Measurements from ENCODE around the gene HEXIM2. TPM values are rescaled to one million over a fixed set of nuclear protein-coding genes. Genes with fewer than 3 reads are reported as not detected.

HEXIM2 gene, protein sequence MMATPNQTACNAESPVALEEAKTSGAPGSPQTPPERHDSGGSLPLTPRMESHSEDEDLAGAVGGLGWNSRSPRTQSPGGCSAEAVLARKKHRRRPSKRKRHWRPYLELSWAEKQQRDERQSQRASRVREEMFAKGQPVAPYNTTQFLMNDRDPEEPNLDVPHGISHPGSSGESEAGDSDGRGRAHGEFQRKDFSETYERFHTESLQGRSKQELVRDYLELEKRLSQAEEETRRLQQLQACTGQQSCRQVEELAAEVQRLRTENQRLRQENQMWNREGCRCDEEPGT
- total RNA-seq, result 10 to 100 TPM in 1 of 4 donors, 1 to 10 TPM in 3; 3.8 to 11.1 (median 8.6) TPM

- H3K4me1 ChIP-seq, result peaks cover 0 to 49% (median 34%) of the 10 kb centered on the region in 3 donors
- 0 to 1% methylated on average over 13 to 29 of the region's 53 CpGs for WGBS, 2 donors (ENCODE audit: low coverage in 1 of 2)
- peak; percentile 98 for ATAC-seq
Measured at GRCh38 chr17:45161288-45162024, at the start of gene HEXIM2. Gene HEXIM2, plus strand, starts transcription at chr17:45161875. Its CDS starts 919 bp downstream, at chr17:45162794.

DNA sequence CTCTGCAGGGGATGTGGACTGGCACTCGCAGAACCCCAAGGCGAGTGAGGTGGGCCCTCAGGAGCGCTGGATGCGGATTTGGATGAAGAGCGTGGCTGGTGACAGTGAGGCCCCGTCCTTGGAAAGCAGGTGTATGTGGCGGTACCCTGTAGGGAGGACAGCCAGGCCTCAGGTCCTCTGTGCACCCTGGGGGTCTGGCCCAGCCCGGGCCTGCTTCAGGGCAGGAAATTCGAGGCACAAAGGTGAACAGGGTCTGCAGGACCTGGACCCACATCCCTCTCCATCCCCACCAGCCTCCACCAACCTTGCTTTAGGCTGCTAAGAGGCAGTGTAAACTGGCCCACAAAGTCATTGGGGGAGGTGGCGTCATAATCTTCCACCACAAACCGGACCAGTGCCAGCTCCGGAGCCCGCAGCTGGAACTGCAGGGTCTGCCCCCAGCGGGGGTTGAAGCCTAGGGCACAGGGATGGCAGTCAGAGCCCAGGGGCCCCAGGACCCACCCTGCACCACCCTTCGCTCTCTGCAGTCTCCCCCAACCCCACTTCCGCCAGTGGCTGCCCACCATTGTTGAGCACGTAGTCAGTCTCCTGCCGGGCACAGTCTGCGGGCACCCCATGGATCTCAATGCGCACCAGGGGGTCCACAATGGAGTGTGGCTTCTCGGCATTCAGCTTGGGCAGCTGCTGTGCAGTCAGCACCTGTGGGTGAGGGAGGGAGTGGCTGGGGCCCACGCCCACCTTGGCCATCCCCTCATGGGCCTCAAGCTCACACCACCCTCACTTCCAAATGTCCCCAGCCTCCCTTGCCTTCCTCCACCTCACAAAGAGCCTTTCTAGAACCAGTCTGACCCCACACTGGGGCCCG, 48.9 kb upstream of the HEXIM2 start:
- no CpG with 5 or more reads among the region's 23 CpGs for WGBS, 2 donors (ENCODE audit: low coverage in 1 of 2)
- TF ChIP-seq POLR2A (IDR thresholded peaks at IDR 0.05) (no peak), POLR2AphosphoS5 (IDR thresholded peaks at IDR 0.05) (no peak), EP300 (IDR thresholded peaks at IDR 0.05) (no peak)
- TF ChIP-seq, protein P1, sequence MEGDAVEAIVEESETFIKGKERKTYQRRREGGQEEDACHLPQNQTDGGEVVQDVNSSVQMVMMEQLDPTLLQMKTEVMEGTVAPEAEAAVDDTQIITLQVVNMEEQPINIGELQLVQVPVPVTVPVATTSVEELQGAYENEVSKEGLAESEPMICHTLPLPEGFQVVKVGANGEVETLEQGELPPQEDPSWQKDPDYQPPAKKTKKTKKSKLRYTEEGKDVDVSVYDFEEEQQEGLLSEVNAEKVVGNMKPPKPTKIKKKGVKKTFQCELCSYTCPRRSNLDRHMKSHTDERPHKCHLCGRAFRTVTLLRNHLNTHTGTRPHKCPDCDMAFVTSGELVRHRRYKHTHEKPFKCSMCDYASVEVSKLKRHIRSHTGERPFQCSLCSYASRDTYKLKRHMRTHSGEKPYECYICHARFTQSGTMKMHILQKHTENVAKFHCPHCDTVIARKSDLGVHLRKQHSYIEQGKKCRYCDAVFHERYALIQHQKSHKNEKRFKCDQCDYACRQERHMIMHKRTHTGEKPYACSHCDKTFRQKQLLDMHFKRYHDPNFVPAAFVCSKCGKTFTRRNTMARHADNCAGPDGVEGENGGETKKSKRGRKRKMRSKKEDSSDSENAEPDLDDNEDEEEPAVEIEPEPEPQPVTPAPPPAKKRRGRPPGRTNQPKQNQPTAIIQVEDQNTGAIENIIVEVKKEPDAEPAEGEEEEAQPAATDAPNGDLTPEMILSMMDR (IDR thresholded peaks at IDR 0.05), result no peak
- no peak for ATAC-seq
- peak overlapping the region in 3 of 4 donors; percentile 81 to 85 (median 85) for H3K27ac ChIP-seq
- peaks cover 0 to 49% (median 18%) of the 10 kb centered on the region in 3 donors for H3K4me1 ChIP-seq
- no peaks in the 10 kb centered on the region for H3K27me3 ChIP-seq
- H3K9me3 ChIP-seq, result no peaks in the 10 kb centered on the region
- peaks cover 0 to 76% of the 10 kb centered on the region in 2 donors for H3K36me3 ChIP-seq
- H3K4me3 ChIP-seq, result no peak overlapping the region

More at GRCh38 chr17:45161288-45162024, at the start of gene HEXIM2:
- Histone ChIP-seq H3K27ac (peak within 1 kb of the TSS; percentile 95 to 100 (median 100)), H3K27me3 (no peaks in the 10 kb centered on the region), H3K36me3 (no peaks in the 10 kb centered on the region), H3K4me3 (peak within 1 kb of the TSS; percentile 82 to 95), H3K9me3 (no peaks in the 10 kb centered on the region)
- TF ChIP-seq EP300 (IDR thresholded peaks at IDR 0.05), result no peak
- peak; percentile 98 for TF ChIP-seq POLR2AphosphoS5 (IDR thresholded peaks at IDR 0.05)
- TF ChIP-seq POLR2A (IDR thresholded peaks at IDR 0.05), result peak; percentile 91 to 95
- TF ChIP-seq, protein P1 (IDR thresholded peaks at IDR 0.05), result no peak

DNA sequence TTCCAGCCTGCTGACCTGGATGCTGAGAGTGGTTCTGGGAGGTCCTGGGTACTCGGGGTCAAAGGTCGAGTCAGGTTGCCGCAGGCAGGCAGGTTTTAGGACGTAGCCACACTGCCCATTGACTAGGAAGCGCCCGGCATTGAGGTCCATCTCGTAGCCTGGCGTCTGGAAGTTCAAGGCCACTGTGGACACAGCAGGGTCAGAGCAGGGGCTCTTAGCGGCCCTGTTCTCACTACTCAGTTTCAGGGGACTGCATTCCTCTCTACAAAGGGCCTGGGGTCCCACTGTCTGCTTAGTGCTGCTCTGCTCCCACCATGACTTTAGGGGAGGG, 48.3 kb upstream of the HEXIM2 start:
- Histone ChIP-seq H3K36me3 (peaks cover 0 to 76% of the 10 kb centered on the region in 2 donors), H3K9me3 (no peaks in the 10 kb centered on the region), H3K27ac (peak overlapping the region in 3 of 4 donors; percentile 35 to 85 (median 81)), H3K4me1 (peaks cover 0 to 43% (median 18%) of the 10 kb centered on the region in 3 donors), H3K4me3 (no peak overlapping the region), H3K27me3 (no peaks in the 10 kb centered on the region)
- WGBS, 2 donors (ENCODE audit: low coverage in 1 of 2), result 82% methylated on average over 8 of the region's 9 CpGs; no CpG with 5 or more reads in 1 of the 2 donors
- no peak for TF ChIP-seq POLR2A (IDR thresholded peaks at IDR 0.05)
- no peak for TF ChIP-seq EP300 (IDR thresholded peaks at IDR 0.05)
- TF ChIP-seq, protein P1 (IDR thresholded peaks at IDR 0.05), result no peak
- TF ChIP-seq POLR2AphosphoS5 (IDR thresholded peaks at IDR 0.05), result no peak
- no peak for ATAC-seq

GRCh38 chr17:45114117-45114932, 47.4 kb upstream of the HEXIM2 start:
- Histone ChIP-seq H3K27me3 (no peaks in the 10 kb centered on the region), H3K4me3 (no peak overlapping the region), H3K36me3 (peaks cover 0 to 76% of the 10 kb centered on the region in 2 donors), H3K4me1 (peaks cover 0 to 33% (median 18%) of the 10 kb centered on the region in 3 donors), H3K27ac (peak overlapping the region in 3 of 4 donors; percentile 35 to 85 (median 81)), H3K9me3 (no peaks in the 10 kb centered on the region)
- no peak for ATAC-seq
- TF ChIP-seq POLR2AphosphoS5 (IDR thresholded peaks at IDR 0.05) (no peak), POLR2A (IDR thresholded peaks at IDR 0.05) (no peak), EP300 (IDR thresholded peaks at IDR 0.05) (no peak)
- TF ChIP-seq, protein P1 (IDR thresholded peaks at IDR 0.05), result no peak
- 82 to 88% methylated on average over 4 to 7 of the region's 19 CpGs for WGBS, 2 donors (ENCODE audit: low coverage in 1 of 2)

Data from gastroesophageal sphincter (tissue), 4 donors.